GM18951 (cell line): ENCODE results near the gene INO80.

Experiments used
- POLR2A ChIP-seq: IDR thresholded peaks from 4 replicates; pipeline ENCODE4 v1.6.1; 2011; ENCODE audit warnings: mild to moderate bottlenecking; ENCODE audit not compliant: insufficient read length, insufficient read depth; ENCODE audit errors: extremely low read depth
- in situ Hi-C: fragments of 300-500 bp; cut with MboI; formaldehyde crosslinking; loops from one replicate; pipeline ENCODE4 v1.12.0; 2022; ENCODE audit warnings: low sequenced_read_pairs, mixed read lengths, inconsistent platforms; ENCODE audit not compliant: unreplicated experiment

Gene INO80

DNA sequence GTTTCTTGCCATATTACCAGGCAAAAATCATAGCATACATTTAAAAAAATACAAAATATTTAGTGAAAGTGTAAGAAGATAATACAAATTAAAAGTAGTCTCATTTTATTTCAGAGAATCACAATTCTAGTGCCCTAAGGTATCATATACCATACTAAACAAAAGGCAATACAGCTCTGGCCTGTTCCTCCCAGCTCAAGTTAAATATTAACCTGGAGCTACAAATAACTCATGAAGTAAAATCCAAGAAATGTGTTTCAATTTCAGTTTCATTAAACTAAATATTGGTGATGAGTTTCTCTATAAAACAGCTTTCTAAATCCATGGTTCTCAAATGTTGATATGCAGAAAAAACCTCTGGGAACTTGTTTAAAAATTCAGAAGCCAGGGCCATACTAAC, 67.7 kb downstream of the INO80 start:
- no peak for TF ChIP-seq POLR2A
- in situ Hi-C loops = no loop called here

DNA sequence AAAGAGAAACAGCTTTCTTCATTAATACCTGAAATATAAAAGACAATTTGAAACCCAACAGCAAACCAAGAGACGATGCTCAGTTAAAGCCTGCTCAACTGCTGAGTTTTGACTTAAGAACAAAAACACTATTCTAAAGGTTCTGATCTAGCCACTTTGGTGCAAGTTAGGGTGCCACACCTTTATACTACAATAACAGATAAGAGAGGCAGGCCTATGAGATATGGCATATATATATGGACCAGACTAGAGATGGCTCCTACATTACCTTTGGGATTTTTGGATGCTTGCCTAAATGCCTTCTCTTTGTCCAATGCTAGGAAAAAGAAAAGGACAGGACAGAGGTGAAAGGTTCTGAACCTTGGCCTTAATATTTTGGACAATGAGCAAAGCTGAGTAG, 68.6 kb downstream of the INO80 start:
- in situ Hi-C loops = no loop called here
- no peak for TF ChIP-seq POLR2A

DNA sequence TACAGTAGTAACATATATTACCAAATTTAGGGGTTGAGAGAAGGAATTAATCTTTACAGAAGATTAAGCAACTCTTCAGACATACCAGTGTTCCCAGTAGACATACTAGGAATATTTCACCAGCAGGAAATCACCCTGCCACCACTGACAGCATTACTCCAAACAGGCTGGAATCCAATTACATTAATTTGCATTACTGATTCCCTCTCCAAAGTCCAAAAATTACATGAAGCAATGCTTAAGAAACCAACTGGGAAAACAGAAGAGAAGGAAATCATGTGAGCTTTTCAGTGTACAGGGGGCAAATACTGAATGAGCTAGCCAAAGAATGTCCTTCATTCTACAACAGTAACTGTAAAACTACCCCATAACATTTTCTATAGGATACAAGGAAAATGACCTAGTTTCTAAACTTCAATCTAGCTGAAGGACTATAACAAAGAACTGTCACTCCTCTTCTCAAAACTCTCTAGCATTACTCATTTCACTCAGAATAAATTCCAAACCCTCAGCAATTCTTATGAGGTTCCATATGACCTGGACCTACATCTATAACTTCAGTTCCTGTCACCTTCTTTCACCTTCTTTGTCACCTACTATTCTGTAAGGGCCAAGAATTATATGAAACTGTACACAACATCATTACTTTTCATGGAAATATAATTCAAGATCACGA, 72.7 kb downstream of the INO80 start:
- no peak for TF ChIP-seq POLR2A
- in situ Hi-C loops = no loop called here

DNA sequence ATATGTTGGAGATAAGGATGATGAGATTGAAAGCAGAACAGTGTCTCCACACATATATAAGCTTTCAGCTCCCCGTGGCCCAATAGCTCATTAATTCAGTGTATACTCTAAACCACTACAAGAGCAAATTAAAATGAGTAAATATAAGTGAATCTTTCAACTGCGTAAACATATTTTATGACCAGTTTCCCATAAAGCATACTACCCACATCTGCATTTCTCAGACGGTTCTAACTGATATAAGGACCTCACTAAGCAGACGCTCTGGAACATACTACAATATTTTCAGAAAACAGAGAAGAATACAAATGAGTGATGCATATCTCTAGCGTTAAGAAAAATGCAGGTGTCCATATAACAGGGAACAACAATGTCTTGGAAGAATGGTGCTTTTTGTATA, 73.2 kb downstream of the INO80 start:
- in situ Hi-C loops = no loop called here
- TF ChIP-seq POLR2A = no peak

DNA sequence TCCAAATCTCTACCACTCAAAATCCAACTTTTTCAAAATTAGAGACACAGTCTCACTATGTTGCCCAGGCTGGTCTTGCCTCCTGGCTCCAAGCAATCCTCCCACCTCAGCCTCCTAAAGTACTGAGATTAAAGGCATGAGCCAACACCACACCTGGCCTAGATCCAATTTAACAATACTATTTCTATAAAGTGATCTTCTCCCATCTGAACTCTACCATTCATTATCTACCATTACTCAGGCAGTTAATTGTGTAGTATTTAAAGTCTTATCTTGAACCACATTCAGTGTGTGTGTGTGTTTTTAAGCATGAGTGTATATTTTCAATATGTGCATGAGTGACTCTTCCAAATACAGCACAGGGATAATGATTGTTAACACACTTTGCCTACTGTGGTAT, 77.0 kb downstream of the INO80 start:
- no peak for TF ChIP-seq POLR2A
- in situ Hi-C loops = no loop called here

DNA sequence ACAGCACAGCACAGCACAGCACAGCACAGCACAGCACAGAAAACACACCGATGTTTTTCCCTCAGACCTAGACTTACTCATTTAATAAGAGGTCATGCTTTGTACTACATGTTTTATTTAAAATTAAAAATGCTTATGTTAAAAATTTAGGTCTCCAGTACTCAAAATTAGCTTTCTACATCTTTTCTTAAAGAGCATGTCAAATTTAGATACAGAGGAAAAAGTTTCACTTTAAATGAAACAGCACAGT, 84.1 kb downstream of the INO80 start:
- in situ Hi-C loops = no loop called here
- TF ChIP-seq POLR2A = no peak

DNA sequence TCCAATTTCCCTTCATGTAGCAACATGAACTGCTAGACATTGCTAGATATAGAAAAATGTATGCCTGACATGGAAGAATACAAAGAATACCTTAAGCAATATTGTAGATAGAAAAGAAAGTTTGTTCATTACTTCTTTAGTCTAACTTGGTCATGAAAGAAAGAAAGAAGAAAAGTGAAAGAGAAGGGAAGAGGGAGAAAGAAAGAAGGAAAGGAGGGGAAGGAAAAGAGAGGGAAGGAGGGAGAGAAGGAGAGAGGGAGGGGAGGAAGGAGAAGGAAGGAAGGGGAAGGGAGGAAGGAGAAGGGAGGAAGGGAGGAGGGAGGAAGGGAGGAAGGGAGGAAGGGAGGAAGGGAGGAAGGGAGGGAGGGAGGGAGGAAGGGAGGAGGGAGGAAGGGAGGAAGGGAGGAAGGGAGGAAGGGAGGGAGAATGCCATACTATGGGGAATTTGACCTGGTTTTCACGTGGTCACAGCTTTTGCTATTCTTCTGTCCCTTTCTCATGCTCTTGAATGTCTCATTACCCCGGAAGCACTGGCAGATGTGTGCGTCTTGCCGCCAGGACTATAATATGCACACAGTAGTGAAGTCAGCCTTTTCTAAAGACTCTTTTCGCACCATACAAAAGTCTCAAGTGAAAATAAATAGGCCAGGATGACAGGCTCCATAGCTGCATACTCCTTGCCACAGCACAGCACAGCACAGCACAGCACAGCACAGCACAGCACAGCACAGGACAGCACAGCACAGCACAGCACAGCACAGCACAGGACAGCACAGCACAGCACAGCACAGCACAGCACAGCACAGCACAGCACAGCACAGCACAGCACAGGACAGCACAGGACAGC, 84.6 kb downstream of the INO80 start:
- TF ChIP-seq POLR2A = no peak

DNA sequence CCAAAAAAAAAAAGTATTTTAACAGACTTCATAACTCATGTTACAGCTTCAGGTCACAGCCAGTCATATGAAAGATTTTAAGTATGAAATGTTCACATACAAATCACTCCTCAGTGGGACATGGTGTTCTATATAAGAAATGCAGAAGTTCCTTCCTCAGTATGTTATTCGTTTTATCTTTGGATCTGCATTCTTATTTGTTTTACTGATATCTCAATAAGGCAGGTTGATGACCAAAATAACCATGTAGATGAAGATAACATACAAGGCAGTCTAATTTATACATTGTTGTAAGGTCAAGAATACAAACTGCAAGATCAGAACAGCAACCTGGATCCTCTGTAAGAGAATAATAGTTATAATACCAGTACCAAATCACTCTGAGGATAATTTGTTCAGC, 87.2 kb downstream of the INO80 start:
- TF ChIP-seq POLR2A = no peak
- in situ Hi-C loops = no loop called here

More for the DNA sequence above, 84.6 kb downstream of the INO80 start:
- in situ Hi-C loops = no loop called here

DNA sequence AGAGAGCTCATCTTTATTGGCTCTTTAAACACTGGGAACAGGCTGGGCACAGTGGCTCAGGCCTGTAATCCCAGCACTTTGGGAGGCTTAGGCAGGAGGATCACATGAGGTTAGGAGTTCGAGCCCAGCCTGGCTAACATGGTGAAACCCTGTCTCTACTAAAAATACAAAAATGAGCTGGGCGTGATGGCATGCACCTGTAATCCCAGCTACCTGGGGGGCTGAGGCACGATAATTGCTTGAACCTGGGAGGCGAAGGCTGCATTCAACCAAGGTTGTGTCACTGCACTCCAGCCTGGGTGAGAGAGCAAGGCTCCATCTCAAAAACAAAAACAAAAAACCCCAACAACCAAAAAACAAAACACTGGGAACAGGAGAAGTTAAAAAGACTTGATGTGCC, 90.7 kb downstream of the INO80 start:
- no peak for TF ChIP-seq POLR2A
- in situ Hi-C loops = no loop called here

DNA sequence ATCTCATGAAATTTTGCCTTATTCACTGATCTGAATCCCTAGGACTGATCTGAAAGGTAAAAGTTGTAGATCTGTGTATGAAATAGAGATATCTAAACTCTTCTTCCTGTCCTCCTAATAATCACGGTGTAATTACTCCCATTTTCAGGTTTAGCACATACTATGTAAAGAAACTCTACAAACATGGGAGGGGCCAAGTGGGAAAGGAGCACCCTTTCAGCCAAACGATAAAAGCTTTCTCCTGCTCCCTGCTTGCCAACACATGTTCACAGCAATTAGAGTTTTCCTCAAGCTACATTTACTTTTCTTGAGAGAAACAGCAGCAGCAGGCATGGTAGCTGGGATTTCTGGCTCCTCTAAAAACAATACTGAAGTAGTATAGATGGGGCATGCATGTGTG, 91.2 kb downstream of the INO80 start:
- no peak for TF ChIP-seq POLR2A
- in situ Hi-C loops = no loop called here

DNA sequence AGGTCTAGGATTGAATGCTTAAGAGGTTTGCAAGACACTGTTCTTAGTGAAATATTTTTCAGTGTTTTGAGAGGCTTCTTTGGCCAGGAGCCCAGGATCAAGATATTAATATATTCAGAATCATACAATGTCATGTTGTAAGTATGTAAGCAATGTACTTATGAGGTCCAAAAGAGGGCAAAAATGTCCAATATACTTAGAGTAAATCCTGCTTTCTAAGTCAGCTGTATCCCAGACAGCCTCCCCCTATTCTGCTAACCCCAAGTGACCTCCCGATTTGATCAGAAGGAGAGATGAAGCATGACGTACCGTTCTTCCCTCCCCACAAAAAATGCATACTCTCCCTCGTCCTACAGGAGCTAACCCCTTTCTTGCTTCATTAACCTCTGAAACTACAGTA, 91.9 kb downstream of the INO80 start:
- in situ Hi-C loops = no loop called here
- no peak for TF ChIP-seq POLR2A

DNA sequence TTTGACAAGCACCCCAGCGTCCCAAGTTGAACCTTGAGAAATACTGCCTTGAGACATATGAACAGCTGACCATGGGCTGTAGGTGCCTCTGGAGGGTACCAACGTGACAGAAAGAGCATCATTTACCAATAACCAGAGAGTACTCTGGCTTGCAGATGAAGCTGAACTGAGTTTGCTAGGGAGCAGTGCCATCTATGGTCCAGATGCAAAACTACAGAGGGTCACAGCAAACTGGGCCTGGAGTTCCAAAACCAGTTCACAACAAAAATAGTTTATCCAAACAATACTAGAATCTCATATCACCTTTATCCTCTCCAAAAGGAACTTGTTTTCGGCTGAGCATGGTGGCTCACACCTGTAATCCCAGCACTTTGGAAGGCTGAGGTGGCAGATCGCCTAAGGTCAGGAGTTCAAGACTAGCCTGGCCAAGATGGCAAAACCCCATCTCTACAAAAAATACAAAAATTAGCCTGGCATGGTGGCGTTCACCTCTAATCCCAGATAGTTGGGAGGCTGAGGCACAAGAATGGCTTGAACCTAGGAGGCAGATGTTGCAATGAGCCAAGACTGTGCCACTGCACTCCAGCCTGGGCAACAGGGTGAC, 93.5 kb downstream of the INO80 start:
- no peak for TF ChIP-seq POLR2A
- in situ Hi-C loops = no loop called here

DNA sequence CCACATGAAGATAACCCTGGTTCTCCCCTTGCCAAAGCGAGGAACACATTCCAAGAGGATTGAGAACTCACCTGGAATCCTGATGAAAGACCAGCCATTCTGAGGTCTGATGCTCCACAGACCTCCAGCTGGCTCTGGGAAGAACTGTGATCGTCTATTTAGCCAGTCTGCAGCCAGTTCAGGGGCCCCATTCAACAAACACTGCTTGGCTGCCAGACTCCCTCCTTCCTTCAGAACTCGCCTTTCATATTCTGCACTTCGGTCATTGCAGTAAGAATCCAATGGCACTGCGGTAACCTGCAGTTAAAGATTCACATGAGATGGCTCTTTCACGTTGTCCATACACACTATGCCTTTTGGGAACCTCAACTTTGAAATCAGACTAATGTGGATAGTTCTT, 95.3 kb downstream of the INO80 start:
- in situ Hi-C loops = no loop called here
- TF ChIP-seq POLR2A = no peak

DNA sequence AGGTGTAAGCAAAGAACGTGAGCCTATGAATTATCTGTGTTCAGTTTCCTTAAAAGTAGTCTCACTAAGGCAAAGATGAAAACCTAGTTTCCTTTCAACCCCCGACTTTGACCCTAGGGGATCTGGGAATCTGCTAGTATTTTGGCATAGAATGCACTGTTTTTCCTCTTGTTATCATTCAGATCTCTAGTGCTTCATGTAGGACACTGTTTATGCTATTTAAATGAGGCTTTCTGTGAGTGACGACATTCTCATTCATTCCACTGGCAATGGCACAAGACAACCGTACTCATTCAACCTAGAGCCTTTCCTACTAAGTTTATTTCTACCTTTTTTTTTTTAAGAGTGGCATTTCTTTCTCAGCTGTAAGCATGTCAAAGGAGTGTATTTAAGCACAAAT, 95.8 kb downstream of the INO80 start:
- TF ChIP-seq POLR2A = no peak
- in situ Hi-C loops = no loop called here
